Inflammatory macrophage treated with lipopolysaccharide for 4 hours (primary cell): ENCODE measurements around the gene SNCAIP.

Experiments used
- DNase-seq: peaks from one replicate; pipeline ENCODE4 v3.0.0-alpha.2; 2020

SNCAIP gene

GRCh38 chr5:122311961-122312590 is at the start of gene SNCAIP:
Gene SNCAIP, plus strand, starts transcription at chr5:122312237. Its CDS starts 78,898 bp downstream, at chr5:122391135.
- no peak for DNase-seq

GRCh38 chr5:122263352-122264030 is 48.5 kb upstream of the SNCAIP start:
- DNase-seq: no peak

GRCh38 chr5:122264610-122265009 is 47.4 kb upstream of the SNCAIP start:
- DNase-seq: no peak

GRCh38 chr5:122267185-122267584 is 44.9 kb upstream of the SNCAIP start:
- no peak for DNase-seq

- no peak for DNase-seq
These were observed 38.3 kb upstream of the SNCAIP start for GRCh38 chr5:122273696-122274095.

GRCh38 chr5:122283592-122283991 is 28.4 kb upstream of the SNCAIP start:
- no peak for DNase-seq

GRCh38 chr5:122286541-122286940 is 25.5 kb upstream of the SNCAIP start:
- no peak for DNase-seq

- DNase-seq: no peak
These were observed 24.9 kb upstream of the SNCAIP start for GRCh38 chr5:122287101-122287500.

- no peak for DNase-seq
These were observed 20.8 kb upstream of the SNCAIP start for GRCh38 chr5:122291000-122291901.

- no peak for DNase-seq
These were observed 19.7 kb upstream of the SNCAIP start for GRCh38 chr5:122292332-122292731.

- no peak for DNase-seq
These were observed 16.9 kb upstream of the SNCAIP start for GRCh38 chr5:122295138-122295537.

- DNase-seq: no peak
These were observed 15.2 kb upstream of the SNCAIP start for GRCh38 chr5:122296871-122297270.

GRCh38 chr5:122297587-122298298 is 14.3 kb upstream of the SNCAIP start:
- DNase-seq: no peak

- DNase-seq: no peak
These were observed 11.7 kb upstream of the SNCAIP start for GRCh38 chr5:122300374-122300773.

- no peak for DNase-seq
These were observed 11.0 kb upstream of the SNCAIP start for GRCh38 chr5:122301016-122301415.

- DNase-seq: no peak
These were observed 7.4 kb upstream of the SNCAIP start for GRCh38 chr5:122304471-122305215.

- no peak for DNase-seq
These were observed 5.6 kb upstream of the SNCAIP start for GRCh38 chr5:122306461-122306860.

GRCh38 chr5:122310889-122311288 is 1.1 kb upstream of the SNCAIP start:
- DNase-seq: no peak

- no peak for DNase-seq
These were observed 508 bp upstream of the SNCAIP start for GRCh38 chr5:122311497-122311960.

GRCh38 chr5:122312591-122313406 is 762 bp downstream of the SNCAIP start:
- DNase-seq: no peak

- no peak for DNase-seq
These were observed 2.0 kb downstream of the SNCAIP start for GRCh38 chr5:122314036-122314435.
